Gastroesophageal sphincter (tissue), 3 donors: ENCODE results near the gene GLOD5.

Experiments
- CTCF ChIP-seq, 4 experiments: fragments of 200-600 bp in 2 of 4; fragments of 450-650 bp in 2 of 4; sonication (generic) in 1 of 4; IDR thresholded peaks; one replicate each; pipeline ENCODE4 v1.5.1; 2017 to 2019; ENCODE audit warnings: antibody characterized with exemption in 4 of 4, mild to moderate bottlenecking in 2 of 4, moderate library complexity in 2 of 4
- EP300 ChIP-seq: sonication (generic); formaldehyde crosslinking; IDR thresholded peaks from one replicate; pipeline ENCODE4 v1.6.1; 2017; ENCODE audit warnings: antibody characterized with exemption, mild to moderate bottlenecking
- POLR2A ChIP-seq, 2 donors: fragments of 450-650 bp; IDR thresholded peaks; one replicate each; pipeline ENCODE4 v1.6.1; 2017; ENCODE audit warnings: antibody characterized with exemption in 2 of 2, mild to moderate bottlenecking in 2 of 2, moderate library complexity in 1 of 2
- POLR2AphosphoS5 ChIP-seq: sonication (generic); formaldehyde crosslinking; IDR thresholded peaks from one replicate; pipeline ENCODE4 v1.6.1; 2017; ENCODE audit warnings: antibody characterized with exemption

- TF ChIP-seq POLR2AphosphoS5 (no peak), CTCF (IDR thresholded peaks at IDR 0.05) (no peak), POLR2A (IDR thresholded peaks at IDR 0.05) (no peak), EP300 (no peak)
Observed at GRCh38 chrX:48769230-48769629, 7.7 kb downstream of the GLOD5 start.
